HG03025 (cell line): ENCODE measurements around the gene AGTRAP.

Experiments used
- ATAC-seq: cut with Tn5 transposase; IDR thresholded peaks from one replicate; pipeline ENCODE4 v1.9.1; 2021; ENCODE audit warnings: mild to moderate bottlenecking, moderate library complexity; ENCODE audit not compliant: unreplicated experiment, low FRiP score

The AGTRAP gene

GRCh38 chr1:11705596-11705995, 30.3 kb upstream of the AGTRAP start:
- no peak for ATAC-seq

GRCh38 chr1:11706292-11706691, 29.6 kb upstream of the AGTRAP start:
- no peak for ATAC-seq

GRCh38 chr1:11707621-11708276, 28.2 kb upstream of the AGTRAP start:
- no peak for ATAC-seq

GRCh38 chr1:11708554-11709350, 27.2 kb upstream of the AGTRAP start:
- no peak for ATAC-seq

GRCh38 chr1:11711490-11711889, 24.4 kb upstream of the AGTRAP start:
- ATAC-seq, result no peak

GRCh38 chr1:11712285-11712684, 23.7 kb upstream of the AGTRAP start:
- ATAC-seq, result no peak

GRCh38 chr1:11713095-11713494, 22.8 kb upstream of the AGTRAP start:
- no peak for ATAC-seq

GRCh38 chr1:11714831-11715575, 20.9 kb upstream of the AGTRAP start:
- no peak for ATAC-seq

GRCh38 chr1:11719313-11720032, 16.5 kb upstream of the AGTRAP start:
- no peak for ATAC-seq

GRCh38 chr1:11720033-11720376, 15.9 kb upstream of the AGTRAP start:
- ATAC-seq, result no peak

- ATAC-seq, result no peak
Measured at GRCh38 chr1:11720525-11720924, 15.4 kb upstream of the AGTRAP start.

GRCh38 chr1:11721311-11721710, 14.6 kb upstream of the AGTRAP start:
- no peak for ATAC-seq

GRCh38 chr1:11722538-11722937, 13.4 kb upstream of the AGTRAP start:
- ATAC-seq, result no peak

GRCh38 chr1:11725616-11726015, 10.3 kb upstream of the AGTRAP start:
- ATAC-seq, result no peak

GRCh38 chr1:11727119-11727518, 8.8 kb upstream of the AGTRAP start:
- ATAC-seq, result no peak

GRCh38 chr1:11728126-11728806, 7.7 kb upstream of the AGTRAP start:
- no peak for ATAC-seq

GRCh38 chr1:11729155-11729497, 6.8 kb upstream of the AGTRAP start:
- no peak for ATAC-seq

GRCh38 chr1:11729498-11730428, 6.2 kb upstream of the AGTRAP start:
- ATAC-seq, result no peak

- ATAC-seq, result no peak
Measured at GRCh38 chr1:11730429-11730891, 5.5 kb upstream of the AGTRAP start.
